Osteoblast (primary cell): ENCODE results near the gene SCN2B. TPM values are rescaled to one million over a fixed set of nuclear protein-coding genes. Genes with fewer than 3 reads are reported as not detected.
A peak's percentile ranks its signal among the peaks of the same experiment; 100 is the strongest.

Experiments
- DNase-seq: peaks from one replicate; pipeline ENCODE4 v3.0.0; 2011; ENCODE audit warnings: low spot score, mixed read lengths; ENCODE audit not compliant: insufficient read length; ENCODE audit errors: missing footprints
- H2AFZ ChIP-seq: 2 replicates; pipeline ENCODE4 v1.6.0; 2011; ENCODE audit warnings: mild to moderate bottlenecking, low read length
- H3K27ac ChIP-seq: 2 replicates; pipeline ENCODE4 v1.5.1; 2011; ENCODE audit warnings: mild to moderate bottlenecking, low read depth, low read length, moderate library complexity
- H3K27me3 ChIP-seq: 2 replicates; pipeline ENCODE4 v1.6.0; 2012; ENCODE audit warnings: mild to moderate bottlenecking, control low read depth, inconsistent platforms, low read length, moderate library complexity; ENCODE audit not compliant: insufficient read depth
- H3K36me3 ChIP-seq: 2 replicates; pipeline ENCODE4 v1.5.1; 2011; ENCODE audit warnings: mild to moderate bottlenecking, low read length, control low read depth, moderate library complexity; ENCODE audit not compliant: insufficient read depth
- H3K4me1 ChIP-seq: 2 replicates; pipeline ENCODE4 v1.5.1; 2011; ENCODE audit warnings: mild to moderate bottlenecking, low read length, control low read depth, moderate library complexity; ENCODE audit not compliant: insufficient read depth
- H3K4me2 ChIP-seq: 2 replicates; pipeline ENCODE4 v1.6.0; 2011; ENCODE audit warnings: mild to moderate bottlenecking, low read length; ENCODE audit not compliant: insufficient read depth
- H3K4me3 ChIP-seq: fragments of 200-600 bp; sonication (generic); 3 replicates; pipeline ENCODE4 v1.5.1; 2012; ENCODE audit warnings: mild to moderate bottlenecking, low read length, inconsistent platforms; ENCODE audit not compliant: insufficient read depth
- H3K79me2 ChIP-seq: 2 replicates; pipeline ENCODE4 v1.6.0; 2012; ENCODE audit warnings: mild to moderate bottlenecking, low read length, control low read depth, inconsistent platforms; ENCODE audit not compliant: insufficient read depth
- H3K9me3 ChIP-seq: 2 replicates; pipeline ENCODE4 v1.5.1; 2011; ENCODE audit warnings: low read depth, low read length, control low read depth
- H4K20me1 ChIP-seq: 2 replicates; pipeline ENCODE4 v1.6.0; 2012; ENCODE audit warnings: mild to moderate bottlenecking, low read length, control low read depth; ENCODE audit not compliant: insufficient read depth
- total RNA-seq: library from RNA; depleted of rRNA; stranded (reverse); fragments of >200 nt; gene quantifications from 2 replicates; pipeline ENCODE4 v1.2.3, GENCODE V29; 2012
- TF ChIP-seq, protein P1 (sequence below): IDR thresholded peaks from 2 replicates; pipeline ENCODE4 v1.5.1; 2011; ENCODE audit warnings: mild to moderate bottlenecking, low read depth, low read length, moderate library complexity; ENCODE audit errors: extremely low read depth

Gene SCN2B
- total RNA-seq, 1 donor: not detected

DNA sequence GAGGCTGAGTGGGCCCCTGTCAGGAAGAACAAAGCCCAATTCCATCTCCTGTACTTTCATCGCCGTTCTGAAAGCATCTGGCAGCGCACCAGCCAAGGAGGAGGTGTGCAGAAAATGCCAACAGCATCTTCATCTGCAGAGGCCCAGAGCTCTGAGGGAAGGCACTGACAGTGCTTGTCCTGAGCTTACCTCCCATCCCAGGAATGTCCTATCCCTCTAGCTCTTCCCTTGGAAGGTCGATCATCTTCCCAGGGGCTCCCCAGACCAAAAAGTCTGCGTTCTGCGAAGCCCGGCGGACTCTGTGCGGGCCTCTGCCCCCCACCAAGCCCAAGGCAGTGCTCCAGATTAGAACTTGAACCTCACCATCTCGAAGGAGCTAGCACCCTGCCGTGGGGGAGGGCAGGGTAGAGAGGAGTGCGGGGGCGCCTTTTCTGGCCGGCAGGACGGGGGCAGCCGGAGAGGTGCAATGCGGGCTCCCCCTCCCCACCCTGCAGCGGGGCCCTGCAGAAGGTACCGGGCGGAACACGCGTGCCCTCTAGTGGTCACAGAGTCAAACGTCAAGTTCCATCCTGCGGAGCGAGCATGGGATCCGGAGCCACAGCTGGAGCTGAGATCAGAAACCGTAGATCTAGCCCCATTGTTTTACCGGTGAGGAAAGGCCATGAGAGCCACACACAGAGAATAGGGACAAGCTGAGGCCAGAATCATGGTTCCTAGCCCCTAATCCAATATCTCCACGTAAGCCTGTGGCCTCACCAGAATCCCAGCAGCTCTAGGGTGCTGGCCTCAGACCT is 5.0 kb downstream of the SCN2B start:
- Histone ChIP-seq H3K4me3 (no peak overlapping the region), H3K79me2 (no peaks in the 10 kb centered on the region), H3K27me3 (peaks cover 30% of the 10 kb centered on the region), H3K36me3 (no peaks in the 10 kb centered on the region), H4K20me1 (no peaks in the 10 kb centered on the region), H3K4me1 (no peaks in the 10 kb centered on the region), H3K27ac (no peak overlapping the region), H3K4me2 (no peak overlapping the region), H3K9me3 (no peaks in the 10 kb centered on the region), H2AFZ (no peak overlapping the region)
- peak; percentile 96 for DNase-seq
- TF ChIP-seq, protein P1, sequence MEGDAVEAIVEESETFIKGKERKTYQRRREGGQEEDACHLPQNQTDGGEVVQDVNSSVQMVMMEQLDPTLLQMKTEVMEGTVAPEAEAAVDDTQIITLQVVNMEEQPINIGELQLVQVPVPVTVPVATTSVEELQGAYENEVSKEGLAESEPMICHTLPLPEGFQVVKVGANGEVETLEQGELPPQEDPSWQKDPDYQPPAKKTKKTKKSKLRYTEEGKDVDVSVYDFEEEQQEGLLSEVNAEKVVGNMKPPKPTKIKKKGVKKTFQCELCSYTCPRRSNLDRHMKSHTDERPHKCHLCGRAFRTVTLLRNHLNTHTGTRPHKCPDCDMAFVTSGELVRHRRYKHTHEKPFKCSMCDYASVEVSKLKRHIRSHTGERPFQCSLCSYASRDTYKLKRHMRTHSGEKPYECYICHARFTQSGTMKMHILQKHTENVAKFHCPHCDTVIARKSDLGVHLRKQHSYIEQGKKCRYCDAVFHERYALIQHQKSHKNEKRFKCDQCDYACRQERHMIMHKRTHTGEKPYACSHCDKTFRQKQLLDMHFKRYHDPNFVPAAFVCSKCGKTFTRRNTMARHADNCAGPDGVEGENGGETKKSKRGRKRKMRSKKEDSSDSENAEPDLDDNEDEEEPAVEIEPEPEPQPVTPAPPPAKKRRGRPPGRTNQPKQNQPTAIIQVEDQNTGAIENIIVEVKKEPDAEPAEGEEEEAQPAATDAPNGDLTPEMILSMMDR: peak; percentile 74

DNA sequence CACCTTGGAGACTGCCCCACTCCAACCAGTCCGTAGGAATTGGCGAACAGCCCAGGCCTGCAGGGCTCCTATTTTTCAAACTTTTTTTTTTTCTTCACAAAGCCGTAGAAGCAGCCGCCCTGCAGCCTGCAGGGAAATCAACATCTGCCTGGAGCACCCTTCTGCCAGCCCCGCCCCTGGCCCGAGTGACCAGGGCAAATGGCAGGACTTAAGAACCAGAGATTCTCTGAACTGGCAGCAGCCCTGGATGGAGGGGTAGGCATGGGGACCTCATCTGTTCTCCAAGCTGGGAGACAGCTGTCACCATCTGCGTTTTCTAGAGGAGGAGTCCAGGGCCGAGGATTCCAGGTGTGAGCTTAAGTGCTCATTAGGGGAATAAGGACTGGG is 5.6 kb downstream of the SCN2B start:
- Histone ChIP-seq H3K79me2 (no peaks in the 10 kb centered on the region), H3K27me3 (peaks cover 24% of the 10 kb centered on the region), H3K36me3 (no peaks in the 10 kb centered on the region), H3K9me3 (no peaks in the 10 kb centered on the region), H2AFZ (no peak overlapping the region), H3K4me2 (no peak overlapping the region), H3K4me3 (no peak overlapping the region), H3K4me1 (no peaks in the 10 kb centered on the region), H3K27ac (no peak overlapping the region), H4K20me1 (no peaks in the 10 kb centered on the region)
- peak; percentile 75 for DNase-seq
- TF ChIP-seq, protein P1: no peak

DNA sequence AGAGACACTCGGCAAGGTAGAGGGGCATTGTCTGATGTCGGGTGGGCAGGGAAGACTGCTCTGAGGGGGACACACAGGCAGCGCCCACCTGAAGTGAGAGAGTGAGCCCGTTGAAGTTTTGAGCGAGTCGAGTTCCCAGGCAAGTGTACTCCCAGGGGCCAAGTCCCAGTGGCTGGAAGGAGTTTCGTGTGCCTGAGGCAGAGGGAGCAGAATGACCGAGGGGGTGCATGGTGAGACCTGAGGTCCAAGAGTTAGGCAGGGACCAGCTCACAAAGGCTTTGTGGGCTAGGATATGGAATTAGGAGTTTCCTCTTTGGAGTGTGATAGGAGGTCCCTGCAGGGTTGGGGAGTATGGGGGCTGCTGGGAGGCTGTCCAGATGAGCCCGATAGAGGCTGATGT is 6.2 kb downstream of the SCN2B start:
- H3K4me1 ChIP-seq: no peaks in the 10 kb centered on the region
- H3K4me3 ChIP-seq: no peak overlapping the region
- no peaks in the 10 kb centered on the region for H3K79me2 ChIP-seq
- TF ChIP-seq, protein P1: no peak
- H3K27ac ChIP-seq: no peak overlapping the region
- no peak overlapping the region for H2AFZ ChIP-seq
- H3K27me3 ChIP-seq: peaks cover 17% of the 10 kb centered on the region
- no peaks in the 10 kb centered on the region for H4K20me1 ChIP-seq
- no peaks in the 10 kb centered on the region for H3K36me3 ChIP-seq
- no peak overlapping the region for H3K4me2 ChIP-seq
- no peaks in the 10 kb centered on the region for H3K9me3 ChIP-seq
- DNase-seq: peak; percentile 70

DNA sequence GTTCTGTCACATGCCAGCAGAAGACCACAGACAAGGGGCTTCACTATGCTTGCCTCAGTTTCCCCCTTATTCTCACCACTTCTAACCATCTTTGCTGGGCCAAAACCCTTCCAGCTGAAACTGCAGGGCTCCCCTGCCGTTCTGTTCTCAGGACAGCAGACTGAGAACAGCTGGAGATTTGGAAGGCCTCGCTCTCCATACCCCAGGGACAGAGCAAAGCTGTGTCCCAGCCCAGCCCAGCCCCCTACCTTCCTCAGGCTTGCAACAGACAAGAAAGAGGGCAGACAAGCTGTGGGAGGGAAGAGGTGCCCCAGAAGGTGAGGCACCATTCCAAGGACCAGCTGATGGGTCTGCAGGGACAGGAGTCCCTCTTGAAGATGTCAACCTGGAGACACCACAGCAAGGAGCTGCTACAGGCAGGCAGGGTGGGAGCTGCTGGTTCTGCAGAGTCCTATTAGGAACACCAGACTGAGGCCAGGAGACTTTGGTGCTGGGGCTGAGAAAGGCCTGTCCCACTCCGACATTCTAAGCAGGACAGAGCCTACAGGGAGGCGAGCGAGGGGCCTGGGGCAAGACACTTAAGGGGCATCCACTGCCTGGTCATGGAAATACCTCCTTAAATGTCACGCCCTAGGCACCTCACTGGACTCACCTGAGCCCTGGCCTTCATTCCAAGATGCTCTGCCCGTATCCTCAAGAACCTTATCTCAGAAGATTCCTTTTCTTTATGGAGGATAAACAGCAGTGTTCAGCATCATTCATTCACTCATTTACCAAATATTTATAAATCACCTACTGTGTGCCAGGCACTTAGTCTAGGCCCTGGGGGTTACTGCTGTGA is 6.9 kb downstream of the SCN2B start:
- Histone ChIP-seq H3K4me1 (no peaks in the 10 kb centered on the region), H3K36me3 (no peaks in the 10 kb centered on the region), H3K4me3 (no peak overlapping the region), H2AFZ (no peak overlapping the region), H3K79me2 (no peaks in the 10 kb centered on the region), H3K27me3 (peaks cover 13% of the 10 kb centered on the region), H4K20me1 (no peaks in the 10 kb centered on the region), H3K27ac (no peak overlapping the region), H3K4me2 (no peak overlapping the region), H3K9me3 (no peaks in the 10 kb centered on the region)
- DNase-seq: peak; percentile 75
- TF ChIP-seq, protein P1: no peak
